Glutamatergic neuron (in vitro differentiated cells): ENCODE data around the gene STAG1. TPM values are rescaled to one million over a fixed set of nuclear protein-coding genes. Genes with fewer than 3 reads are reported as not detected.
"Not testable (repeated sequence)": the region's sequence is repeated elsewhere in the genome, so short reads cannot be mapped to it uniquely, and the experiment has no call there.

Experiments
- DNase-seq: peaks from one replicate; pipeline ENCODE4 v3.0.0; 2022
- H3K27ac Mint-ChIP-seq: one replicate; pipeline ENCODE4 v1.8.0; 2020; ENCODE audit warnings: mild to moderate bottlenecking, mixed read lengths, inconsistent platforms; ENCODE audit not compliant: unreplicated experiment
- H3K27me3 Mint-ChIP-seq: one replicate; pipeline ENCODE4 v1.8.0; 2020; ENCODE audit warnings: mild to moderate bottlenecking, moderate library complexity, mixed read lengths, inconsistent platforms; ENCODE audit not compliant: unreplicated experiment
- H3K36me3 Mint-ChIP-seq: one replicate; pipeline ENCODE4 v1.8.0; 2020; ENCODE audit warnings: mild to moderate bottlenecking, mixed read lengths, inconsistent platforms; ENCODE audit not compliant: unreplicated experiment
- H3K4me1 Mint-ChIP-seq: one replicate; pipeline ENCODE4 v1.8.0; 2020; ENCODE audit warnings: mild to moderate bottlenecking, low read depth, mixed read lengths, inconsistent platforms; ENCODE audit not compliant: unreplicated experiment
- H3K4me3 Mint-ChIP-seq: one replicate; pipeline ENCODE4 v1.8.0; 2020; ENCODE audit warnings: mild to moderate bottlenecking, mixed read lengths, inconsistent platforms; ENCODE audit not compliant: unreplicated experiment
- H3K9me3 Mint-ChIP-seq: one replicate; pipeline ENCODE4 v1.8.0; 2020; ENCODE audit warnings: mild to moderate bottlenecking, moderate library complexity, mixed read lengths, inconsistent platforms; ENCODE audit not compliant: unreplicated experiment
- total RNA-seq: library from RNA; stranded (reverse); fragmentation: NEBNext Ultra II Directional; extraction: Animal tissue kit (Norgen Biotek cat#: 25700); gene quantifications from one replicate; pipeline ENCODE4 v1.2.1, GENCODE V29; 2021; ENCODE audit not compliant: unreplicated experiment
- TF ChIP-seq, protein P1 (sequence below): fragments of 200-600 bp; sonication (generic); IDR thresholded peaks from one replicate; pipeline ENCODE4 v1.5.0; 2021; ENCODE audit not compliant: partially characterized antibody, unreplicated experiment

Gene STAG1
- total RNA-seq, 1 donor from 2014 or later: 22.8 TPM

- Mint-ChIP-seq H3K4me3 (no peak overlapping the region), H3K27ac (no peak overlapping the region), H3K36me3 (no peaks in the 10 kb centered on the region), H3K9me3 (no peaks in the 10 kb centered on the region), H3K4me1 (no peaks in the 10 kb centered on the region), H3K27me3 (no peaks in the 10 kb centered on the region)
- no peak for DNase-seq
- TF ChIP-seq, protein P1, sequence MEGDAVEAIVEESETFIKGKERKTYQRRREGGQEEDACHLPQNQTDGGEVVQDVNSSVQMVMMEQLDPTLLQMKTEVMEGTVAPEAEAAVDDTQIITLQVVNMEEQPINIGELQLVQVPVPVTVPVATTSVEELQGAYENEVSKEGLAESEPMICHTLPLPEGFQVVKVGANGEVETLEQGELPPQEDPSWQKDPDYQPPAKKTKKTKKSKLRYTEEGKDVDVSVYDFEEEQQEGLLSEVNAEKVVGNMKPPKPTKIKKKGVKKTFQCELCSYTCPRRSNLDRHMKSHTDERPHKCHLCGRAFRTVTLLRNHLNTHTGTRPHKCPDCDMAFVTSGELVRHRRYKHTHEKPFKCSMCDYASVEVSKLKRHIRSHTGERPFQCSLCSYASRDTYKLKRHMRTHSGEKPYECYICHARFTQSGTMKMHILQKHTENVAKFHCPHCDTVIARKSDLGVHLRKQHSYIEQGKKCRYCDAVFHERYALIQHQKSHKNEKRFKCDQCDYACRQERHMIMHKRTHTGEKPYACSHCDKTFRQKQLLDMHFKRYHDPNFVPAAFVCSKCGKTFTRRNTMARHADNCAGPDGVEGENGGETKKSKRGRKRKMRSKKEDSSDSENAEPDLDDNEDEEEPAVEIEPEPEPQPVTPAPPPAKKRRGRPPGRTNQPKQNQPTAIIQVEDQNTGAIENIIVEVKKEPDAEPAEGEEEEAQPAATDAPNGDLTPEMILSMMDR: no peak
Measured at GRCh38 chr3:136644212-136644611, 108.0 kb downstream of the STAG1 start.

GRCh38 chr3:136643380-136643779, 108.8 kb downstream of the STAG1 start:
- not testable (repeated sequence) for H3K27me3 Mint-ChIP-seq, H3K4me3 Mint-ChIP-seq, H3K4me1 Mint-ChIP-seq, DNase-seq, H3K27ac Mint-ChIP-seq, H3K36me3 Mint-ChIP-seq, H3K9me3 Mint-ChIP-seq

DNA sequence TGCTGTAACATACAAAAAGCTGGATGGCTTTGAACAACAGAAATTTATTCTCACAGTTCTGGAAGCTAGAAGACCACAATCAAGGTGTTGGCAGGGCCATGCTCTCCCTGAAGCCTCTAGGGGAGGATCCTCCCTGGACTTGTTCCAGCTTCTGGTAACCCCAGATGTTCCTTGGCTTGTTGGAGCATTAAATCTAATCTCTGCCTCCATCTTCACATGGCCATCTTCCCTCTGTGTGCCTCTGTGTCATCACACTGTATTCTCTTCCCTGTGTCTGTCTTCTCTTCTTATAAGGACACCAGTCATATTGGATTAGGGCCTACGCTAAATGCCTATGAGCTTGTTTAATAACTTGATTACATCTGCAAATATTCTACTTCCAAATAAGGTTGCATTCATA, 109.5 kb downstream of the STAG1 start:
- TF ChIP-seq, protein P1: no peak
- no peak for DNase-seq
- no peaks in the 10 kb centered on the region for H3K27me3 Mint-ChIP-seq
- no peak overlapping the region for H3K4me3 Mint-ChIP-seq
- no peaks in the 10 kb centered on the region for H3K36me3 Mint-ChIP-seq
- no peaks in the 10 kb centered on the region for H3K4me1 Mint-ChIP-seq
- no peaks in the 10 kb centered on the region for H3K9me3 Mint-ChIP-seq
- H3K27ac Mint-ChIP-seq: no peak overlapping the region

- Mint-ChIP-seq H3K27me3 (no peaks in the 10 kb centered on the region), H3K9me3 (no peaks in the 10 kb centered on the region), H3K4me3 (no peak overlapping the region), H3K36me3 (no peaks in the 10 kb centered on the region), H3K4me1 (no peaks in the 10 kb centered on the region), H3K27ac (no peak overlapping the region)
- no peak for DNase-seq
- TF ChIP-seq, protein P1: no peak
Measured at GRCh38 chr3:136639069-136639468, 113.1 kb downstream of the STAG1 start.

DNA sequence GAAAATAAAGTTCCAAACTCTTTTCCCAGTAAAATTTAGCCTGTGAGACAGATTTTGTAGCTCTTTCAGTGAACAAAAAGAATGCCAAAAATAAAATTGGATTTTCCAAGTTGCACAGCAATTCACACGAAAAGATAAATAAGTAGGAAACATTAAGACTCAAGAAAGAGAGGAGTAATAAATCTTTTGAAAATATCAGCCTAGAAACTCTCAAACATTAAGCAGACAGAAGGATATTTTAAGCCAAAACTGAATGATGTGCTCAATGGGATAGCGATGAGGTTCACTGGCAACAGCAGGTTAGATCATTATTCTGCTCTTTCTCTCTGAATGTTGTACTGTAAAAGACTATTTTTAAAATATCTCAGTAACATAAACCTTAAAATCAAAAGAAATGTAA, 115.0 kb downstream of the STAG1 start:
- H3K9me3 Mint-ChIP-seq: peaks cover 3% of the 10 kb centered on the region
- H3K27me3 Mint-ChIP-seq: no peaks in the 10 kb centered on the region
- DNase-seq: no peak
- TF ChIP-seq, protein P1: no peak
- H3K4me1 Mint-ChIP-seq: peaks cover 5% of the 10 kb centered on the region
- no peak overlapping the region for H3K4me3 Mint-ChIP-seq
- H3K36me3 Mint-ChIP-seq: no peaks in the 10 kb centered on the region
- H3K27ac Mint-ChIP-seq: no peak overlapping the region

GRCh38 chr3:136634821-136635220, 117.4 kb downstream of the STAG1 start:
- Mint-ChIP-seq H3K4me1 (peaks cover 5% of the 10 kb centered on the region), H3K27ac (no peak overlapping the region), H3K27me3 (no peaks in the 10 kb centered on the region), H3K36me3 (no peaks in the 10 kb centered on the region), H3K9me3 (peaks cover 3% of the 10 kb centered on the region), H3K4me3 (no peak overlapping the region)
- no peak for DNase-seq
- TF ChIP-seq, protein P1: no peak
